Epithelial cell of prostate (primary cell): Measurements from ENCODE around the gene TMEM187.
A peak's percentile ranks its signal among the peaks of the same experiment; 100 is the strongest.

Experiments used
- DNase-seq: peaks from one replicate; pipeline ENCODE4 v3.0.0-alpha.2; 2011; ENCODE audit warnings: low read depth, low spot score
- H3K27ac ChIP-seq: fragments of 450-650 bp; 2 replicates; pipeline ENCODE4 v1.5.1; 2017; ENCODE audit warnings: mild to moderate bottlenecking

Gene TMEM187, protein sequence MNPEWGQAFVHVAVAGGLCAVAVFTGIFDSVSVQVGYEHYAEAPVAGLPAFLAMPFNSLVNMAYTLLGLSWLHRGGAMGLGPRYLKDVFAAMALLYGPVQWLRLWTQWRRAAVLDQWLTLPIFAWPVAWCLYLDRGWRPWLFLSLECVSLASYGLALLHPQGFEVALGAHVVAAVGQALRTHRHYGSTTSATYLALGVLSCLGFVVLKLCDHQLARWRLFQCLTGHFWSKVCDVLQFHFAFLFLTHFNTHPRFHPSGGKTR

DNA sequence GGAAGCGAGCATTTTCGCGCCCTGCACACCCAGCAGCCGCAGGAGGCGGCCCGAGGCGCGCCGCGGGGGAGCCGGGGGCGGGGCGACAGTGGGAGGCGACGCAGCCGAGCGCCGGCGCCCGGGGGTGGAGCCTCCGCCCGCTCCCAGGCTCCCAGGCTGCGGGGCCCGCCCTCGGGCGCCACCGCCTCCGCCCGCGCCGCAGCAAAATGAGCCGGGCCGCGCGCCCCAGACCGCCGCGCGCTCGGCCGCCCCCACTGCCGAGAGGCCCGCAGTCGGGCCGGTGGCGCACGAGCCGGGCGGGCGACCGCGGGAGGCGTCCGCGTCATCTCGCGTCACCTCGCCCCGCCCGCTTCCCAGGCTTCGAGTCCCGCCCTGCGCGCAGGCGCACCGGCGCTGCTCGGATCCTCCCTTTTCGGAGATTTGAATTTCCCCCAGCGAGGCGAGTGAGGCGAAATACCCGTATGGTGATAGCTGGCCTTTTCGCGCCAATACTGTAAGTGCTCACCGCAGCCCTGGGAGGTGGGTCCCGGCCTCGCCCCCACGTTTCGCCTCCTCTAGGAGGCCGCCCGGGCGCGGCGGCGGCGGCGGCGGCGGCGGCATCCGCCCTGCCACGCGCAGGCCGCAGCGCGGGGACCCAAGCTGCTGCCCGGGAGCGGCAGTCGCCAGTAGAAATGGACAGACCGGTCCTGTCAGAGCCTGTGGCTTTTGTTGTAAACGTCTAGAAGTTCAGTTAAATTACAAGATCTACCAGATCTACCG, at the start of gene TMEM187:
TSS of gene TMEM187 (plus strand) at position 387 of the 759 bp plus-strand sequence. CDS start 9,309 bp downstream, outside the sequence.
- no peak for DNase-seq

DNA sequence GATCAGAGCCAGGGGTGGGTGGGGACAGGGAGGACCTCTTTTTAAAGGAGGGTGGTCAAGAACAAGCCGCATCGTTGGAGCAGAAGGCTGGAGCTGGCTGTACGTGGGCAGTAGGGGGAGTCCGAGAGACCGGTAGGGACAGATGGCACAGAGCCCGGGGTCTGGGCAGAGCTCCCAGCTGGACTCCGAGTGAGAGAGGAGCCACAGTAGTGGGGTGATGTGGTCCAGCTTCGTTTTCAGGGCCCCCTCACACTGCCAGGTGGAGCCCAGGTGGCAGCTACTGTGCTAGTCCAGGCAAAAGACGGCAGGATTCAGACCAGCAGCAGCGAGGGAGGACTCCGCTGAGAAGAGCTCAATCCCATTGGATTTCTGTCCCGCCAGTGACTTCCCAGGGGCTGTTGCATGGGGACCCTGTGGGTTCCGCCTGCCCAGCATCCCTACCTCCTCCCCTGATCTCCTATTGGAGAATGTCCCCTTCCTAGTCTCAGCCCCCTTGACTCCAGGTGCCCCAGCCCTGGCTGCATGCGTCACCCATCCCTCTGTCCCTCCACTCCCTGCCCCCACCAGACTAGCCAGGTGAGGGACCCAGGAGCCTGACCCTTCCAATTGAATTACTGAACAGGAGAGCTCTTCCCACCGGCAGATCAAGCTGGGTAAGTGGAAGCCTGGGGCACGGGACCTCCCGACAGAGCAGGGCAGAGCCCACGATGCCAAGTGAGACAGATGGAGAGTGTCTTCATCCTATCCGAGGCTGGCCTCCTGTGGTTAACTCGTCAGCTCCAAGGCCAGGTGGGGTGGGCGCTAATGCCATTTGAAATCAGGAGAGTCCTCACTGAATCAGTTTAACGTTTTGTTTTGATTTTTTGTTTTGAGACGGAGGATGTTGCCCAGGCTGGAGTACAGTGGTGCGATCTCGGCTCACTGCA, 49.4 kb upstream of the TMEM187 start:
- no peak overlapping the region for H3K27ac ChIP-seq
- no peak for DNase-seq

More for the DNA sequence above, at the start of gene TMEM187:
- peak within 1 kb of the TSS; percentile 96 for H3K27ac ChIP-seq

DNA sequence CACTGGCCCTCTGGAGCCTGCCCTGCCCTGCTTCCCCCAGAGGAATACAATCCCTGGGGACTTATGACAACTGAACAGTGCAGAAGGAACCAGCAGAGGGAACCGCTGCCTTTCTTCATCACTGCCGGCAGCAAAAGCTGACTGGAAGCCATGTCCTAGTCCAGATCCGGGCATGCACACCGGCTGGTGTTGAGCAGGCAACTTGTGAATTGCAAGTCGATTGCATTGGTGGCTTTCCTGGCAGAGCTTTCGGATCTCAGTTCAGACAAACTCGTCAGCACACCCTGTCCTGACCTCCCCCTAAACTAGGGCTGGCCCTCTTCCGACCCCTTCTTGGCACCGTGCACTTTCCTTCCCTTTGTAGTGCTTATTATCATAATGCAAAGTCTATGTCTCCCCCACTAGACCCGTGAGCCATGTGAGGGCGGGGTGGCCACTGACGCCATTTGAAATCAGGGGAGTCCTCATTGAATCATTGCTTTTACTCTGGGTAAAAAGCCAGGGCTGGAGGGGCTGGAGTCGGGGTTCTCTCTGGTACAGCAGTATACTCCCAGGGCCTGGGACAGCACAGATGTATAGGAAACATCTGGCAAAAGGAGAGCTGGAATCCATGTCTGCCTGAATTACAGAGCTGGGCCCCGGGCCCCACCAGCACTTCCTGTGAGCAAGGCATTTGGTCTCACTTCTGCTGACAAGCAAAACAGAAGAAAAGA, 48.2 kb upstream of the TMEM187 start:
- H3K27ac ChIP-seq, result no peak overlapping the region

DNA sequence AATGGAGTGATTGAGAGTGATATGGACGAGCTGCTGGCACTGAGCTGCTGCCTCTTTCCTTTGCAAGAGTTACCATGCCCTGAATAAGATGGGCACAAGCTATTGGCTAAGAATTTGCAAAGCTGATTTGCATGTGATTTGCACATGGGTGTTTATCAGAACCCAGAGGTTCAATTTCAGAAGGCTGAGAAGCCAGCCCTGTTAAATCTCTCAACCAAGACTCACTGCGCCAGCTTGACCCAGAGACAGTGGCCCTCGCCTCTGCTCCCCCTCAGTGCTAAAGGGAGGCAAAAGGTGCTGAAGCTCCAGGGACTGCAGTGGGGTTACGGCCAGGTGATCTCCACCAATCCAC, 47.2 kb upstream of the TMEM187 start:
- H3K27ac ChIP-seq, result no peak overlapping the region

More for the DNA sequence above, 48.2 kb upstream of the TMEM187 start:
- no peak for DNase-seq

DNA sequence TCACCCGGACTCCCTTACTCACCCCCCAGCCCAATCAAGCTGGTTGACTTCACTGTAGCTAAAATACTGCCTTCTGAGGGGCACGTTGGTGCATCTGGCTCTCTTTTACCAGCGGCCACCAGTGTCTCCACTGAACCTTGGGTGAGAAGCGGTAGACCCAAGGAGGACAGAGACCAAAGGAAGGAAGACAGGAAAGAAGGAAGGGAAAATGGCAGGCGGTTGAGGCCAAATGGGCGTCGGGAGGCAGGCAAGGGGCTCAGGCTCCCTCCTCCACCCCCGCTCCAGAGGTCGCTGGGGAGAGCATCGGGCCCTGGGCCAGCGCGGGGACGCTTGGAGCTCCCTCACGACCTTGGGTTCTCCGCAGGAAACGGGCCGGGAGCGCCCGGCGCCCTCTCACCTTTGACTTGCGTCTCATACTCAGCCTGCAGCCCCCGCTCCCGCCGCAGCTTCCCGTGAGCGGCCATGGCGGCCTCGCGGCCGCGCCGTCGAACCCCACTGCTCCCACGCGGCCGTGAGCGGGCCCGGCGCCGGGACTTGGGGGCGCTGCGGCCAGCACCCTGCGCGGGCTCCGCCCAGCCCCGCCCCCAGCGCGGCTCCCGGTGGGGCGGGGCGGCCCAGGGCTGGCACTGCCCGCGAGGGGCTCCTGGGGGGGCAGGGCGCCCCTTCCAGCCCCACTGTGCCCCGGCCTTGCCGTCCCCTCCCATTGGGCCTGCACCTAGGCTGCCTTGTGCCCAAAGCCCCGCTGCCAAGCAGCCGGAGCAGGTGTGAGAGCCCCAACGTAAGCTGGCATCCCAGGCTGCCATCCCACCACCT, 46.6 kb upstream of the TMEM187 start, which contains the start of gene ARHGAP4:
TSS of gene ARHGAP4 (minus strand) at position 526 of the 813 bp plus-strand sequence. CDS start at position 464, 62 bp downstream.
- no peak for DNase-seq
- peak within 1 kb of the TSS; percentile 91 for H3K27ac ChIP-seq

More for the DNA sequence above, 47.2 kb upstream of the TMEM187 start:
- no peak for DNase-seq

DNA sequence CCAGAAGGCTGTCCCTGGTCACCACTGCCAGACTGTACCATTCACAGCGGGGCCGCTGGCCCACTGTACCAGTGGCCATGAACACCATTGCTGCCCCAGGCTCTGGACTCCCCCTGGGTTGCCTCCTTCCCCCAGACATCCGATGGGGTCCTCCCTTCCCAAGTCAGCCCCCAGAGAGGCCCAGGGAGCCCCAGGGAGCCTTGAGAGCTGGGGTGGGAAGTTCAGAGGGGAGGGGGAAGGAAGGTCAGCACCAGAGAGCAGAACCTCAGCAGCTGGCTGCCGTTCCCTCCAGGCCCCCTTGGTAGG, 46.0 kb upstream of the TMEM187 start:
- H3K27ac ChIP-seq, result no peak overlapping the region
- no peak for DNase-seq

DNA sequence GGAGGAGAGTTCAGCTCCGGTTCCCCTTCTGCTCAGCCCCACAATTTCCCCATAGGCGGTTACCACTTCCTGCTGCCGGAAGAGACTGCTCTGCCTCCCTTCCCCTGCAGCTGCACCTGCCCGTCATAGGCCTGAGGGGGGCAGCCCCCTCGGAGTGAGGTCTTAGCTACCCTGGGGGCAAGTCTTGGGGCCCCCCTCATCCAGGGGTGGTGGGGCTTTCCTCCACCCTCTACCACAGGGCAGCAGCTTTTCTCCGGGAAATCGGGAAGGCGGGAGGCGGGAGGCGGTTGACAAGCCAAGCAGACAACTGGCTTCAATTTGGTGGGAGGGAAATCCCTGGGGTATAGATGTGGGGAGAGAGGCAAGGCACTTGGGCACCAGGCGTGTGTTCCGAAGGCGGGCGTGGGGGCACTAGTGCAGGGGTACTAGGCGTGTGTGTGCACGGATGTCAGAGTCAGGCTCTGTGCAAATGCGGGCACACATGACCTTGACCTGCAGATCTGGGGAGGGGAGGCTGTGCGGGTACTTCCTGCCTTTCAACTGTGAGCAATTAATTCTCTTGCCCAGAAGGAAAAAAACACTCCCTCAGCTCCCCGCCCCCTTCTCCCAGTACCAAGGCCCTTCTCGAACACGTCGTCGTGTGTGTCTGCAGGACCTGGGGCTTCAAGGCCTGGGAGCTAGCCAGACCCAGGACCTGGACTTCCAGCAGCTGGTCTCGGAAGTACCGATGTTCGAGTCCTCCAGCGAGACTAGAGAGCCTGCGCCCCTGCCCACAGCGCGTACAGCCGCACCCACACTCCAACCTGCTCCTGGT, 45.5 kb upstream of the TMEM187 start:
- H3K27ac ChIP-seq, result peak overlapping the region; percentile 91
- DNase-seq, result no peak

DNA sequence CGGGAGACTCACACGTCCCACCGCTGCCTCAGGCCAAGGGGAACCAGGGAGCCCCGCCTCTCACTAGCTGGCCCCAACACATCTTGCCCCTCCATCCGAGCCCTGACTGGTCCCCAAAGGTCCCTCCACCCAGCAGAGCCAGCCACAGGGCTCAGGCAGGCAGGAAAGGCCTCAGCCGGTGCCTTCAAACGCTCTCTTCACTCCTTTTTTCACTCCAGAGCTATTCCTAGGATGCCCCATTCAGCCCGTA, 45.0 kb upstream of the TMEM187 start:
- no peak for DNase-seq
- peak overlapping the region; percentile 91 for H3K27ac ChIP-seq

DNA sequence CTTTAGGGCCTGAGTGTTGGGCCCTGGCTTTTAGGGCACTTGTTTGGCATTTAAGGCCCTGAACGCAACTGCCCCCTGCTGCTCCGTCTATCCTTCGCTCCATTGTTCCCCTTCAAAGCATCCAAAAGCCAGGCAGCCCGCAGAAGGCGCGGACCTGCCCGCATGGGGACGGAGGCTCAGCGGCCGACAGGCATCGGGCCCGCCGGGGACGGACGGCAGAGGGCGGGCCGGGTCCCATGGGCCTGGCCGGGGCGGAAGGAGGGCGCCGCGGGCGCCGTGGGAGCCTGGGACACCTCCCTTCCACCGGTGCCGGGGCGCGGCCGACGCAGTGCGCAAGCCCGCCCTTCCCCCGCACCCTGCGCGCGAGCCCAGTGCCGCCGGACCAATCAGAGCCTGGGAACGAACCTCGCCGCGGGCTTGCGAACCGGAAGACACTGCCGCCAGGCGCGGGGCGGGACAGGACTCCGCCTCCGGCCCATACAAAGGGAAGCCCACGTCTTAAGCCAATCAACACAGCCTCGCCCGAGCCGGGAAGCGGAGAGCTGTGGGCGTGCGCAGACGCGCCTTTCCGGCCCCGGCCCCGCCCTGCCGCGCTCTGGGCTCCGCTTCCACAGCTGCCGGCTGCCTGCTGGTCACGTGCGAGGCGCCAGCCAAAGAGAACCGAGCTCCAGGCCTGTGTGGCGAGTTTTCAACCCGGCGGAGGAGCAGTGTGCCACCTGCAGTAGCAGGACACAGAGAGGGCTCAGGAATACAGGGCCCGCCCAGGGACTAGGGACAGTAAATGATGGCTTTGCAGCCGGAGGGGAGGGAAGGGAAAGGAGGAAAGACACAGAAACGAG, 44.4 kb upstream of the TMEM187 start:
- peak overlapping the region; percentile 91 for H3K27ac ChIP-seq
- DNase-seq, result peak; percentile 91

DNA sequence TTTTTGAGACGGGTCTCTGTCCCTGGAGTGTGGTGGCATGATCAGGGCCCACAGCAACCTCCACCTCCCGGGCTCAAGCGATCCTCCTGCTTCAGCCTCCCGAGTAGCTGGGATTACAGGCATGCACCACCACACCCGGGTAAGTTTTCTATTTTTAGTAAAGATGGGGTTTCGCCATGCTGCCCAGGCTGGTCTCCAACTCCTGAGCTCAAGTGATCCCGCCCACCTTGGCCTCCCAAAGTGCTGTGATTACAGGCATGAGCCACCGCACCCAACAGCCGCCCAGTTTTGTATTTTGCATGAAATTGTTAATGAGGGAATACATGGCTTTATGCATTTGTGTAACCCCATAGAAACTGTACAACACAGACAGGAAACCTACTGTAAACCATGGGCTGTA, 43.7 kb upstream of the TMEM187 start:
- peak overlapping the region; percentile 91 for H3K27ac ChIP-seq
- DNase-seq, result no peak

DNA sequence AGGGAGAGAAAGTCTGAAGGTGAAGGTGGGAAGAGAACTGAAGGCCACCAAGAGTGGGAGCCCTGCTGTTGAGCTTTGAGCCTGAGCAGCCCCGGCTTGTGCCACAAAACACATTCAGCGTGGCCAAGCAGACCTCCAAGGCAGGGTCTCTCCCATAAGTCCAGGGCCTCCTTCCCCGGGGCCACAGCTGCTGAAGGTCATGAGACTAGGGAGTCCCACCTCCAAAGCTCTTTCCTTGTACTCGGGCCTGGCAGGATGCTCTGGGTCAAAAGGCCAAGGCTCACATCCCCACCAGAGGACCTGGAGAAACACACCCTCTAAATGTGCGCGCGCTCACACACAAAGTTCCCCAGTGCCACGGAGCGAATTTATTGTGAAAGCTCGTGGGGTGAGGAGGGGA, 43.0 kb upstream of the TMEM187 start:
- H3K27ac ChIP-seq, result no peak overlapping the region
- DNase-seq, result no peak

DNA sequence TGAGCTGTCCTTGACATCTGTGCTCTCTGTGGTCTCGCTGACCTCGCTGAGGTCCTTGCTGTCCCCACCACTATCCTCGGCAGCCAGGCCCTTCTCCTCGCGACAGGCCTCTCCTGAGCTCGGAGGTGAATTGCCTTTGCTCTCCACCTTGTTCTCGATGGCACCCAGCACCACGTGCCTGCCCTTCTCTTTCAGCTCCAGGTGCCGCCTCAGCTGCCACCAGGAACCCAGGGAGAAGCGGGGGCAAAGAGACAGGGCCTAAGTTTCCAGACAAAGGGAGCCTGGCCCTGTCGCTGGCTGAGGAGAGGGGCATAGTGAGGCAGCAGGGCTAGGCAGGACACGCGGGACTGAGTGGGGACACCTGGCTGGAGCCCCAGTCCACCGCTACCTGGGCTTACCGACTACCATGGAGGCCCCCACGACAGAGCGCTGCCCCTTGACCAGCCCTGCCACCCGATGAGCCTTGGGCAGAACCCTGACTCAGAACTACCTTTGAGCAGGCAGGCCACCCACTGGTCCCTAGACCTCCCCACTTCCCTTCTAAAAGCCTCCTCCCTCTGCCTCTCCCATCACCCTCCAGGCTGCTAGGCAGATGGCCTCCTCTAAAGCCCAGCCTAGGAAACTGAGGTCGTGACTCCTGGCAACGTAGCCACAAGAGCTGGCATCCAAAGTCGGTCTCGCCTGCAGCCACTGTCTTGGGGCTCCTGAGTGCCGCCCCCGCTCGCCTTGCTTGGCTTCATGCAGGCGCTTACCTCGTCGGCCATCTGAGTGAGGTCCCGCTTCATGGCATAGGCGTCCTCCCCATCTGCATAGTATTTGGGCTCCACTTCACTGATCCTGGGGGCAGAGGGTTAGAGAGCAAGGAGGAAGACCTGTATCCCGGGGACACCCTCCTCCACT, 42.3 kb upstream of the TMEM187 start:
- no peak overlapping the region for H3K27ac ChIP-seq
- no peak for DNase-seq

DNA sequence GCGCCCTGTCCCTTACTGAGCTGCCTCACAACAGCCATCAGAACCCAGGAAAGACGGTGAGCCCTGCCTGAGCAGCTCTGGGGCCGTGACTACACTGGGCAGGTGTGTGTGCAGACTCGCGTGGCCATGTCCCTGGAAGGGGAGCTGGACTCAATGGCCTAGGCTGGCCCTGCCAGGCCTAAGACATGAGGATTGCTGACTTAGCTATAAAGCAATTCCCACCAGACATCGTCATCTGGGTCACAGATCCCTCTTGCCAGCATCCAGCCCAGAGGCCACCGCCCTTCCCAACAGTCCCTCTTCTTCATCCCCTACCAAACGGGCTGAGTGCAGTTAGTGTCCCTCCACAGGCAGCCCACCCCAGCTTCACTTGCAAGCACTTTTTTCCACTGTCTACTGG, 41.4 kb upstream of the TMEM187 start:
- no peak for DNase-seq
- H3K27ac ChIP-seq, result no peak overlapping the region

DNA sequence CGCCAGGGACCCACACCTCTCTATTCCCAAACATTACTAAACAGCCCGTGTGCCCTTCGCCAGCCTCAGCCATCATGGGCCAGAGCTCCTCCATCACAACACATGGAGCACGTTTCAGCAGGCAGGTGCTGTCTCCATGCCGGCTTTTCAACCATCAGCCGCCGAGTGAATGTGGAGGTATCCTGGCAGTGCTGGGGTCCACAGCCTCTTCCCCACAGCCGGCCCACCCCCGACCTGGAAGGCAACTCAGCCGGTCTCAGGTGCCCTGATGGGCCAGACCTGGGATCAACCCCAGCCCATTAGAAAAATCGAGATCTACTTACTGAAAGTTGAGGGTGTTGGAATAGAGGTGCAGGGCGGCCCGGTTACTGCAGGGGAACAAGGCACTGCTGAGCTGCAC, 40.8 kb upstream of the TMEM187 start:
- no peak overlapping the region for H3K27ac ChIP-seq
- DNase-seq, result no peak

DNA sequence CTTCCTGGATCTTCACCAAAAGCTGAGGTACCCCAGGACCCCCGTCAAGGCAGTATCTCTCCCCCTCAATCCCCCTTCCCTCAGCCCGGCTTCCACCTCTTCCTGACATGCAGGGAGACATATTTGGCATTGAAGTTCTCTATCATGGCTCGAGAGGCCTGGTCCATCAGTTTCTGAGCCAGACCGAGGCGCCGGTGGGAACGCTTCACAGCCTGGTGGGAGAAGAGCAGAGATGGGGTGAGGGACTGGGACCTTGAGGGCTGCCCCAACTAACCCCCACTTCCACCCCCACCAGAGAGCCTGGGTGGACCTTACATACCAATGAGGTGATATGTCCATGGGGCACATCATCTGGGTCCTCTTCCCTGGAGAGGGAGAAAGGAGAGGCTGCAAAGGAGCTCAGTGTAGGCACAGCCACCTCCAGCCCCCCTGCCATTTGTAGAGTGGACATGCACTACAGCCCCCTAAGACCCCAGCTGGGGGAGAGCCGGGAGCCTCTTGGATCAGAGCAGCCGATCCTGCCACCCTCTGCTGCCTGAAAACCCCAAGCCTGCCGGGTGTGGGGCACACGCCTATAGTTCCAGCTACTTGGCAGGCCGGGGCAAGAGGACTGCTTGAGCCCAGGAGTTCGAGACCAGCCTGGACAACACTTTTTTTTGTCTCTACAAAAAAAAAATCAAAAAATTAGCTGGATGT, 40.2 kb upstream of the TMEM187 start:
- no peak overlapping the region for H3K27ac ChIP-seq

DNA sequence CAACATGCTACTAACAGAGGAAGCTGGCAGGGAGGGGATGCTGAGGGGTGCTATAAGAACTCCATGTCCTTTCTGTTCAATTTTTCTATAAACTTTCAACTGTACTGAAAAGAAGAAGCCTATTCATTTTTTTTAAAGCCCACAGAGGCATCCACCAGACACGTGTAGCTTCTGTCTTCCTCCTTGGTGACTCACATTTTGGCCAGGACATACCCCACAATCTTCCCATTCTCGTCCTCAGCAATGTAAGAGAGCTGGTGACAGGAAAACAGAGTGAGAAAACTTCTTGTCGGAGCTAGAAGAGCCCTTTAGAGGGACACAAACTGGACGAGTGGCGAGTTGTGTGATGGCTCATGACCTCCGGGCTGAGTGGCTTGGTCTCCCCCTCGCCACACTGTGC, 38.8 kb upstream of the TMEM187 start:
- no peak for DNase-seq
- H3K27ac ChIP-seq, result peak overlapping the region; percentile 43

More for the DNA sequence above, 40.2 kb upstream of the TMEM187 start:
- no peak for DNase-seq
